ENCODE data around the gene ENAH.
"Not testable (repeated sequence)": the region's sequence is repeated elsewhere in the genome, so short reads cannot be mapped to it uniquely, and the experiment has no call there.

ENAH gene

GRCh38 chr1:225519166-225519863 lies 133.6 kb downstream of the ENAH start:
- peaks cover 25% of the 10 kb centered on the region; the same call in 1 of the 2 replicates for H3K4me1 ChIP-seq (ENCODE audit: insufficient read depth, low read length)
- H3K36me3 ChIP-seq (ENCODE audit: insufficient read depth, low read length): peaks cover 4% of the 10 kb centered on the region; the same call in 1 of the 2 replicates
- H3K9me3 ChIP-seq (ENCODE audit: control insufficient read depth, insufficient read depth, low read length): no peaks in the 10 kb centered on the region
- H3K9ac ChIP-seq (ENCODE audit: low read depth, low read length): no peak overlapping the region

- Histone ChIP-seq H3K36me3 (ENCODE audit: insufficient read depth, low read length) (peaks cover 4% of the 10 kb centered on the region; the same call in 1 of the 2 replicates), H3K9me3 (ENCODE audit: control insufficient read depth, insufficient read depth, low read length) (no peaks in the 10 kb centered on the region), H3K4me1 (ENCODE audit: insufficient read depth, low read length) (peaks cover 20% of the 10 kb centered on the region; the same call in 1 of the 2 replicates), H3K9ac (ENCODE audit: low read depth, low read length) (no peak overlapping the region)
Measured at GRCh38 chr1:225517697-225518096, 135.2 kb downstream of the ENAH start.

GRCh38 chr1:225517221-225517620 lies 135.7 kb downstream of the ENAH start:
- peaks cover 4% of the 10 kb centered on the region; the same call in 1 of the 2 replicates for H3K36me3 ChIP-seq (ENCODE audit: insufficient read depth, low read length)

GRCh38 chr1:225514671-225515081 lies 138.2 kb downstream of the ENAH start:
- H3K4me1 ChIP-seq (ENCODE audit: insufficient read depth, low read length): peaks cover 19% of the 10 kb centered on the region; the same call in 1 of the 2 replicates
- H3K9me3 ChIP-seq (ENCODE audit: control insufficient read depth, insufficient read depth, low read length): no peaks in the 10 kb centered on the region
- no peak overlapping the region for H3K9ac ChIP-seq (ENCODE audit: low read depth, low read length)
- H3K36me3 ChIP-seq (ENCODE audit: insufficient read depth, low read length): peaks cover 4% of the 10 kb centered on the region; the same call in 1 of the 2 replicates

More at GRCh38 chr1:225517221-225517620, 135.7 kb downstream of the ENAH start:
- Histone ChIP-seq H3K4me1 (ENCODE audit: insufficient read depth, low read length) (peaks cover 20% of the 10 kb centered on the region; the same call in 1 of the 2 replicates), H3K9me3 (ENCODE audit: control insufficient read depth, insufficient read depth, low read length) (no peaks in the 10 kb centered on the region), H3K9ac (ENCODE audit: low read depth, low read length) (no peak overlapping the region)

DNA sequence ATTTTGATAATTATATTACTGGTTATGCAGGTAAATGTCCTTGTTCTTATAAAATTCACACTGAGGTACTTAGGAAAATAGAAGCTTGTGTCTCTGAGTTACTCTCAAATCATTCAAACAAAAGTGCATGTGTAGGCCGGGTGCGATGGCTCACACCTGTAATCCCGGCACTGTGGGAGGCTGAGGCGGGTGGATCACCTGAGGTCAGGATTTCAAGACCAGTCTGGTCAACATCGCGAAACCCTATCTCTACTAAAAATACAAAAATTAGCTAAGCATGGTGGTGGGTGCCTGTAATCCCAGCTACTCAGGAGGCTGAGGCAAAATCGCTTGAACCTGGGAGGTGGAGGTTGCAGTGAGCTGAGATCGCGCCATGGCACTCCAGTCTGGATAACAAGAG lies 139.3 kb downstream of the ENAH start:
- not testable (repeated sequence) for H3K9ac ChIP-seq (ENCODE audit: low read depth, low read length); H3K36me3 ChIP-seq (ENCODE audit: insufficient read depth, low read length); H3K9me3 ChIP-seq (ENCODE audit: control insufficient read depth, insufficient read depth, low read length)
- H3K4me1 ChIP-seq (ENCODE audit: insufficient read depth, low read length): peaks cover 25% of the 10 kb centered on the region

DNA sequence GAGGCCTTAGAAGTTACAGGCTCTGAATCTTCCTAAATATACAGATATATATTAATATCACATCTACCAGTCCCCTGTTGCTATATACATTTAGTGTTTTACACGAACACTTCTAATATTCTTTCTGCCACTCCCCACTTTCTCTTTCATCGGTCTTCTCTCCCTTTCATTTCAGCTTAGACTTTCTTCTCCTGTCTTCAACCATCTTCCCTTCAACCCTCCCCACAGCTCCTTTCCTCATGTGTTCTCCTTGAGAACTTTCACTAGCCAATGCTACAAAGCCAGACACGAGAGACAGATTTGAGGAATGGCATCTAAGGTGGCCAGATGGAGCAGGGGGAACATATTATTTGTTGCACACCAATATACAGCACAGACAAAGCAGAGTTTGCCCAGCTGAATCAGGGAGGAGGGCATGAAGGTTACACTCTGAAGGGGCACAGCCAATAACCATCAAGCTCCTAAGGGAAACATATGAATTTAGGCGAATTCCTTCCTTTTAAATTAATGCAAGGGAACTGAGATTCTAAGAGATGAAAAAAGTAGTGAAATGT lies 141.0 kb downstream of the ENAH start:
- Histone ChIP-seq H3K9me3 (ENCODE audit: control insufficient read depth, insufficient read depth, low read length) (no peaks in the 10 kb centered on the region), H3K36me3 (ENCODE audit: insufficient read depth, low read length) (no peaks in the 10 kb centered on the region; the same call in 1 of the 2 replicates), H3K9ac (ENCODE audit: low read depth, low read length) (no peak overlapping the region), H3K4me1 (ENCODE audit: insufficient read depth, low read length) (peaks cover 25% of the 10 kb centered on the region)

- not testable (repeated sequence) for H3K9me3 ChIP-seq (ENCODE audit: control insufficient read depth, insufficient read depth, low read length); H3K36me3 ChIP-seq (ENCODE audit: insufficient read depth, low read length); H3K9ac ChIP-seq (ENCODE audit: low read depth, low read length)
- H3K4me1 ChIP-seq (ENCODE audit: insufficient read depth, low read length): peaks cover 20% of the 10 kb centered on the region
Measured at GRCh38 chr1:225510740-225511139, 142.2 kb downstream of the ENAH start.

GRCh38 chr1:225509770-225510169 lies 143.2 kb downstream of the ENAH start:
- Histone ChIP-seq H3K9me3 (ENCODE audit: control insufficient read depth, insufficient read depth, low read length) (no peaks in the 10 kb centered on the region), H3K36me3 (ENCODE audit: insufficient read depth, low read length) (no peaks in the 10 kb centered on the region; the same call in 1 of the 2 replicates), H3K9ac (ENCODE audit: low read depth, low read length) (no peak overlapping the region), H3K4me1 (ENCODE audit: insufficient read depth, low read length) (peaks cover 14% of the 10 kb centered on the region)

DNA sequence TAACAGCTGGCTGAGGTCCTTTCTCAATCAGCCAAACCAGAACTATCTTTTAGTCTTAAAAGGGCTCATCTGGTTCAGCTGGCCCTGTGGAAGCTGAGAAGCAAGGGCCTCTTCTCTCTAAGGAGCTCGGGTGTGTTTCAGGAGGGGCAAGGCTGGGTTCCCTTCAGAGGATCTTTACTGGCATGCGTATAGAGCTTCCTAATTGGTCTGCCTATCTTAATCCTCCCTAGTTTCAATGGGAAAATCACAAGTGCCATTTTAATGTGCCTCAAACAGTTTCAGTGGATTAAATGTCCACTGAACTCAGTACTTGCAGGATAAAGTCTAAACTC lies 143.6 kb downstream of the ENAH start:
- Histone ChIP-seq H3K9me3 (ENCODE audit: control insufficient read depth, insufficient read depth, low read length) (no peaks in the 10 kb centered on the region), H3K9ac (ENCODE audit: low read depth, low read length) (no peak overlapping the region), H3K36me3 (ENCODE audit: insufficient read depth, low read length) (no peaks in the 10 kb centered on the region; the same call in 1 of the 2 replicates), H3K4me1 (ENCODE audit: insufficient read depth, low read length) (peaks cover 14% of the 10 kb centered on the region)

DNA sequence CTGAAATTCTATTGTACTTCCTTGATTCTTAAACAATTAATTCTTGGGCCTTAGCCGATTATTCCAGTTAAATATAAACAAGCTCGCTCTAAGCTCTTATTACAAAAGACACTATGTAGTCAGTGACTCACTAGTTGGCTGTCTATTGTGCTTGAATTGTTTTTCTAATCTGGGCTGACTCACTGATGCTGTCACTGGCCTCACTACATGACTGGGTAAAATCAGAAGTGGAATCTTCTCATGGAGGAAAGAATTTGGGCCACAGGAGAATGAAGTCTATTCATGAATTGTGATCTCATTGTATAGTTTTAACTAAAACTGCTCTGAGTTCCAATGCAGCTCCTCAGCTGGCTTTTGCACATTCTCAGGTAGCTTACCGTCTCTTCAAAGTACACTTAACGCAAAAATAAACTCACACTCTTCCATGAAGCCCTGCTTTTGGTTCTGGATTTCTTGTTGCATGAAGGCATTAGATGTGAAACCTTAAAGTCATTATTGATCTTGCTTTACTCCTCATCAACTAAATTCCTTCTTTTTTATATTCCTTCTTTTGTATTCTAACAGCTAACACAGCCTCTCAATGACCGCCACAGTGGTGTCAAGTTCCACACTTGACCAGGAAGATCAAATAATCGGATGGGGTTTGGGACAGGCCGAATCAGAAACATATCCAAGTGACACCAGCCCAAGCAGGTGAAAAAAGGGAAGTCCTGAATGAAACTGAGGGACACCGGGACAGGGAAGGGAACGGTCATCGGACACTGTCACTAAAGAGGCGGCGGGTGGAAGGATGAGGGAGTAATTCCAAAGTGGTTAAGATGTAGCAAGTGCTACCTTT lies 144.2 kb downstream of the ENAH start:
- H3K9ac ChIP-seq (ENCODE audit: low read depth, low read length): no peak overlapping the region
- no peaks in the 10 kb centered on the region for H3K9me3 ChIP-seq (ENCODE audit: control insufficient read depth, insufficient read depth, low read length)
- H3K4me1 ChIP-seq (ENCODE audit: insufficient read depth, low read length): peaks cover 14% of the 10 kb centered on the region
- H3K36me3 ChIP-seq (ENCODE audit: insufficient read depth, low read length): no peaks in the 10 kb centered on the region; the same call in 1 of the 2 replicates

- no peaks in the 10 kb centered on the region for H3K9me3 ChIP-seq (ENCODE audit: control insufficient read depth, insufficient read depth, low read length)
- H3K9ac ChIP-seq (ENCODE audit: low read depth, low read length): no peak overlapping the region
- H3K4me1 ChIP-seq (ENCODE audit: insufficient read depth, low read length): peaks cover 14% of the 10 kb centered on the region
- H3K36me3 ChIP-seq (ENCODE audit: insufficient read depth, low read length): no peaks in the 10 kb centered on the region; the same call in 1 of the 2 replicates
Measured at GRCh38 chr1:225506727-225507126, 146.2 kb downstream of the ENAH start.

DNA sequence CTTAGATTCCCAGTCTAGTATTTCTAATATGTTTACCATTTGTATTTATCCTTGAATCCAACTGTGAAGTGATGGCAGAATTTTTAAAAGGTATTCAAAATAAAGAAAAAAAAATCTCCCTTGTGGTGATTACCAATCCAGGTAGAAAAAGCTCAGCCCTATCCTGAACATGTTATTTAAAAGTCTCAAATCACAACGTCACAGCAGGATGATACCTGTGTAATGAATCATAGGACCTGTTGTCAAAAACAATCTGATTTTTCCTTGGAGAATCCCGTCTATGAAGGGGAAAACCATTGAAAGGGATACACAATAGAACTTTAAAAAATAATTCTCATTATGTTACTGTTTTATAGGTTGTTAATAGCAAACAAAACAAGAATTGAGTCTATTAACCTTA lies 148.1 kb downstream of the ENAH start:
- peaks cover 21% of the 10 kb centered on the region for H3K4me1 ChIP-seq (ENCODE audit: insufficient read depth, low read length)
- H3K9ac ChIP-seq (ENCODE audit: low read depth, low read length): no peak overlapping the region
- no peaks in the 10 kb centered on the region for H3K9me3 ChIP-seq (ENCODE audit: control insufficient read depth, insufficient read depth, low read length)
- no peaks in the 10 kb centered on the region; the same call in 1 of the 2 replicates for H3K36me3 ChIP-seq (ENCODE audit: insufficient read depth, low read length)

DNA sequence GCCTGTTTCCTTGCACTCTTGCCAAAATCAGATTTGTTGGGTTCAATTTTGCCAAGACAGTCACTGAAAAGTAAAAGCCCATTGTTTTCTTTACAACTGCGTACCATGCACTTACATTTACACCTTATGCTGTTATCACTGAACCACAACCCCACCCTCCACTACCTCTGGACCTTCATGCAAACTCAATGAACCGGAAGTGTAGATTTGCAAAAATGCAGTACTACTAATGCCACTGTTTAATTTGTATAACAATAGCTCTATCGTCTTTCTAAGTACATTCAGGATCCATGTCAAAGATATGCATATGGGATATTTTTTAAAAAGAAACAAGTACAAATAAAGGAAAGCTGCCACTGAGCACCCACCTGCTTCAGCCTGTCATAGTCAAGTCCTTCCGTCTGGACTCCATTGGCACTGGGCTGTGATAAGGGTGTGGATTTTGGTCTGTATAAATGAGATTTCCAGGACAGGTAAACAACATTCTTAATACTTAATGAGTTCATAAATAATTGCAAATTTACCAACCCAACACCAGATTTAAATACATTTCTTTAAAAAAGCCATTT lies 152.2 kb downstream of the ENAH start:
- Histone ChIP-seq H3K9ac (ENCODE audit: low read depth, low read length) (no peak overlapping the region), H3K9me3 (ENCODE audit: control insufficient read depth, insufficient read depth, low read length) (no peaks in the 10 kb centered on the region), H3K4me1 (ENCODE audit: insufficient read depth, low read length) (0 out of 2 replicates have a peak, but pooled peaks cover 10% of the 10 kb centered on the region), H3K36me3 (ENCODE audit: insufficient read depth, low read length) (peaks cover 14% of the 10 kb centered on the region; the same call in 1 of the 2 replicates)

DNA sequence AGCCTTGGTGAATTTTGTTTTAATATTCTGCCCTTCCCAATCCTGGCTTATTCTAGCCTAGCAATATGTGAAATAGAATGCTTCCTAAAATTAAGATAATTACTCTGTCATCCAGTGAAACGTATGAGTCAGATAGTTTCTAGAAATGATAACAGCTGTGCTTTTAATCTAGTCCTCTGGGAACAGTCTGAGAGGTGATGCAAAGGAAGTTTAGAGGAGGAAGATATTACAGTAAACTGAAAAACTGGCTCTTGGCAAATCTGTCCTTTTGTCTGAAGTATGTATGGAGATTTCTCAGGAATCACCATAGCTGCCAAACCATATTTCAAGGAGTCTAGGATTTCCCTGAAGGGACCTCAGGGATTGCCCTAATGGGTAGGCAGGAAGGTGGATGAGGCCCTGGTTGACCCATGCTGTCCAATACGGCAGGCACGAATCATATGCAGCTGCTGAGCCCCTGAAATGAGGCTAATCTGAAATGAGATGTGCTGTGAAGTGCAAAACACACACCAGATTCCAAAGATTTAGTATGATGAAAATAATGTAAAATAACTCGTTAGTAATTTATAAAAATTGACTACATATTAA lies 154.3 kb downstream of the ENAH start:
- H3K9ac ChIP-seq (ENCODE audit: low read depth, low read length): no peak overlapping the region

More for the DNA sequence above, 154.3 kb downstream of the ENAH start:
- peaks cover 14% of the 10 kb centered on the region; the same call in 1 of the 2 replicates for H3K36me3 ChIP-seq (ENCODE audit: insufficient read depth, low read length)
- H3K9me3 ChIP-seq (ENCODE audit: control insufficient read depth, insufficient read depth, low read length): no peaks in the 10 kb centered on the region
- 0 out of 2 replicates have a peak, but pooled peaks cover 10% of the 10 kb centered on the region for H3K4me1 ChIP-seq (ENCODE audit: insufficient read depth, low read length)
